Stimulated activated CD4-positive, alpha-beta T cell treated with anti-CD3 and anti-CD28 coated beads, Interleukin-2, amount 100 ng/mL, for 4 hours (primary cell): Measurements from ENCODE around the gene NPDC1.
A peak's percentile ranks its signal among the peaks of the same experiment; 100 is the strongest.

Experiments used
- DNase-seq: peaks from one replicate; pipeline ENCODE4 v3.0.0-alpha.2; 2020; ENCODE audit warnings: low read depth

NPDC1 gene

GRCh38 chr9:136994180-136994887, 51.6 kb downstream of the NPDC1 start:
- DNase-seq, result no peak

GRCh38 chr9:136992819-136993369, 53.1 kb downstream of the NPDC1 start:
- DNase-seq, result no peak

- peak; percentile 89 for DNase-seq
Observed at GRCh38 chr9:136991993-136992818, 53.8 kb downstream of the NPDC1 start, which contains the start of gene PAXX. Gene PAXX, plus strand, starts transcription at chr9:136992422. Its CDS starts 22 bp downstream, at chr9:136992444.

GRCh38 chr9:136990242-136990911, 55.6 kb downstream of the NPDC1 start:
- no peak for DNase-seq
